H1 (cell line): Measurements from ENCODE around the gene ADAM12. TPM values are rescaled to one million over a fixed set of nuclear protein-coding genes. Genes with fewer than 3 reads are reported as not detected.

Experiments
- CTCF ChIA-PET: fragments of 300-600 bp; sonication (Branson Sonifier 250); formaldehyde crosslinking; loops from one replicate; lab custom pipeline; 2021; ENCODE audit not compliant: partially characterized antibody; lab: Charles Lee
- POLR2A ChIA-PET: fragments of 300-600 bp; sonication (Branson Sonifier 250); formaldehyde crosslinking; loops from one replicate; lab custom pipeline; 2021; ENCODE audit warnings: inconsistent platforms; ENCODE audit not compliant: partially characterized antibody; lab: Charles Lee
- DNase-seq, 2 experiments: peaks; one replicate each; pipeline versions ENCODE4 v3.0.0 to v3.0.0-alpha.2; 2010 to 2022; ENCODE audit warnings: low spot score in 2 of 2, low read depth in 1 of 2, mixed read lengths in 1 of 2
- FAIRE-seq: peaks from 2 replicates; lab custom pipeline; 2011; peaks lifted over from hg19 to GRCh38; lab: Jason Lieb, UNC
- H2AFZ ChIP-seq: 2 replicates; pipeline ENCODE4 v1.8.1; 2012; ENCODE audit warnings: low read length, inconsistent platforms
- H2AK5ac ChIP-seq: 2 replicates; pipeline ENCODE4 v1.6.1; 2013; ENCODE audit warnings: low read depth, low read length
- H2BK120ac ChIP-seq: replicated peaks from 2 replicates; pipeline ENCODE3; 2013; ENCODE audit warnings: low read depth, low read length, inconsistent platforms
- H2BK12ac ChIP-seq: 2 replicates; pipeline ENCODE4 v1.6.1; 2013; ENCODE audit warnings: low read depth, low read length
- H2BK15ac ChIP-seq: 2 replicates; pipeline ENCODE4 v1.6.1; 2013; ENCODE audit warnings: low read length
- H2BK20ac ChIP-seq: 2 replicates; pipeline ENCODE4 v1.6.1; 2013; ENCODE audit warnings: low read length
- H2BK5ac ChIP-seq: 2 replicates; pipeline ENCODE4 v1.6.1; 2013; ENCODE audit warnings: low read depth, low read length
- H3K14ac ChIP-seq: 2 replicates; pipeline ENCODE4 v1.6.1; 2013; ENCODE audit warnings: inconsistent platforms; ENCODE audit not compliant: insufficient read length
- H3K18ac ChIP-seq: 2 replicates; pipeline ENCODE4 v1.6.1; 2013; ENCODE audit warnings: low read length; ENCODE audit errors: extremely low read depth
- H3K23ac ChIP-seq: 2 replicates; pipeline ENCODE4 v1.6.1; 2013; ENCODE audit warnings: inconsistent platforms; ENCODE audit not compliant: insufficient read length
- H3K23me2 ChIP-seq: 2 replicates; pipeline ENCODE4 v1.6.1; 2013; ENCODE audit warnings: low read depth, low read length
- H3K27ac ChIP-seq: 2 replicates; pipeline ENCODE4 v1.6.1; 2011; ENCODE audit warnings: low read depth, low read length, inconsistent platforms
- H3K27me3 ChIP-seq, 4 experiments: replicated peaks in 1 of 4; 1 replicate in 1 of 4; 2 replicates in 3 of 4; pipeline versions ENCODE4 v1.6.1 to v1.8.1; 2011 to 2013; ENCODE audit warnings: low read length in 3 of 4, mild to moderate bottlenecking in 3 of 4, inconsistent platforms in 2 of 4, mixed read lengths in 2 of 4, moderate library complexity in 1 of 4; ENCODE audit not compliant: control insufficient read depth in 3 of 4, insufficient read depth in 3 of 4; ENCODE audit errors: extremely low read depth in 1 of 4
- H3K36me3 ChIP-seq, 4 experiments: 2 replicates each; pipeline versions ENCODE4 v1.6.1 to v1.8.1; 2011 to 2013; ENCODE audit warnings: mild to moderate bottlenecking in 4 of 4, low read length in 3 of 4, moderate library complexity in 2 of 4, control low read depth in 1 of 4, inconsistent platforms in 1 of 4; ENCODE audit not compliant: insufficient read depth in 4 of 4, control insufficient read depth in 2 of 4
- H3K4ac ChIP-seq: replicated peaks from 2 replicates; pipeline ENCODE3; 2013; ENCODE audit warnings: low read length, low read depth, mixed read lengths, inconsistent platforms; ENCODE audit not compliant: insufficient read length
- H3K4me1 ChIP-seq, 4 experiments: replicated peaks in 1 of 4; 1 replicate in 1 of 4; 2 replicates in 3 of 4; pipeline versions ENCODE4 v1.6.1 to v1.8.1; 2011 to 2013; ENCODE audit warnings: low read length in 3 of 4, inconsistent platforms in 2 of 4, mixed read lengths in 1 of 4; ENCODE audit not compliant: insufficient read depth in 4 of 4, control insufficient read depth in 3 of 4
- H3K4me2 ChIP-seq, 2 experiments: 2 replicates each; pipeline versions ENCODE4 v1.6.1 to v1.8.1; 2011 to 2013; ENCODE audit warnings: low read depth in 2 of 2, low read length in 2 of 2, control low read depth in 1 of 2, inconsistent platforms in 1 of 2, mild to moderate bottlenecking in 1 of 2; ENCODE audit not compliant: insufficient read depth in 1 of 2
- H3K4me3 ChIP-seq, 4 experiments: fragments of 200-600, 300-600 bp in 1 of 4; sonication (generic), shearing (Covaris generic), sonication (Bioruptor Twin) in 1 of 4; 2 replicates each; pipeline versions ENCODE4 v1.5.1 to v1.8.1; 2011 to 2016; ENCODE audit warnings: low read length in 4 of 4, low read depth in 3 of 4, control low read depth in 2 of 4, inconsistent platforms in 2 of 4, mild to moderate bottlenecking in 2 of 4, mixed read lengths in 1 of 4, moderate library complexity in 1 of 4; ENCODE audit not compliant: insufficient read depth in 2 of 4; ENCODE audit errors: extremely low read depth in 1 of 4
- H3K56ac ChIP-seq: replicated peaks from 2 replicates; pipeline ENCODE3; 2013; ENCODE audit warnings: low read depth, mild to moderate bottlenecking, mixed read lengths, low read length, inconsistent platforms; ENCODE audit not compliant: insufficient read length
- H3K79me1 ChIP-seq: 2 replicates; pipeline ENCODE4 v1.6.1; 2013; ENCODE audit warnings: low read depth, low read length, control low read depth
- H3K79me2 ChIP-seq, 2 experiments: 2 replicates each; pipeline versions ENCODE4 v1.6.1 to v1.8.1; 2012 to 2013; ENCODE audit warnings: low read length in 2 of 2, mild to moderate bottlenecking in 2 of 2, inconsistent platforms in 1 of 2; ENCODE audit not compliant: insufficient read depth in 2 of 2, control insufficient read depth in 1 of 2
- H3K9ac ChIP-seq, 4 experiments: replicated peaks in 1 of 4; 1 replicate in 1 of 4; 2 replicates in 3 of 4; pipeline versions ENCODE4 v1.6.1 to v1.8.1; 2011 to 2013; ENCODE audit warnings: low read depth in 3 of 4, low read length in 3 of 4, control low read depth in 2 of 4, mild to moderate bottlenecking in 2 of 4, moderate library complexity in 2 of 4, inconsistent platforms in 1 of 4; ENCODE audit errors: extremely low read depth in 1 of 4
- H3K9me3 ChIP-seq, 2 experiments: 2 replicates each; pipeline versions ENCODE4 v1.6.1 to v1.8.1; 2012 to 2013; ENCODE audit warnings: mild to moderate bottlenecking in 2 of 2, moderate library complexity in 2 of 2, control low read depth in 1 of 2, inconsistent platforms in 1 of 2, low read depth in 1 of 2, low read length in 1 of 2, mixed read lengths in 1 of 2; ENCODE audit not compliant: insufficient read depth in 2 of 2
- H4K20me1 ChIP-seq, 2 experiments: replicated peaks in 1 of 2; 2 replicates each; pipeline versions ENCODE3 to v1.8.1; 2011 to 2013; ENCODE audit warnings: inconsistent platforms in 2 of 2, low read length in 2 of 2, mild to moderate bottlenecking in 1 of 2; ENCODE audit not compliant: insufficient read depth in 2 of 2, control insufficient read depth in 1 of 2
- H4K5ac ChIP-seq: 2 replicates; pipeline ENCODE4 v1.6.1; 2013; ENCODE audit warnings: low read length, low read depth, mixed read lengths, inconsistent platforms; ENCODE audit not compliant: insufficient read length
- H4K8ac ChIP-seq: 2 replicates; pipeline ENCODE4 v1.8.0; 2013; ENCODE audit warnings: mild to moderate bottlenecking, moderate library complexity, low read length, inconsistent platforms; ENCODE audit not compliant: insufficient read depth; ENCODE audit errors: extremely low read depth
- H4K91ac ChIP-seq: replicated peaks from 2 replicates; pipeline ENCODE3; 2013; ENCODE audit warnings: low read length, mixed read lengths, inconsistent platforms; ENCODE audit not compliant: insufficient read length
- CTBP2 ChIP-seq: IDR thresholded peaks from 2 replicates; pipeline ENCODE4 v1.7.0; 2011; ENCODE audit warnings: borderline replicate concordance, mild to moderate bottlenecking, moderate library complexity, mixed read lengths, low read length; ENCODE audit not compliant: insufficient read depth, insufficient read length
- EZH2 ChIP-seq: fragments of 200-600 bp; sonication (generic); IDR thresholded peaks from 2 replicates; pipeline ENCODE4 v1.7.1; 2012; ENCODE audit warnings: low read depth, mild to moderate bottlenecking, moderate library complexity, low read length, inconsistent platforms; ENCODE audit not compliant: severe bottlenecking
- KDM4A ChIP-seq: IDR thresholded peaks from one replicate; pipeline ENCODE4 v1.7.1; 2012; ENCODE audit warnings: low read depth, mild to moderate bottlenecking, moderate library complexity, low read length, inconsistent platforms; ENCODE audit not compliant: severe bottlenecking
- WGBS, 2 experiments: shearing (Covaris generic) in 1 of 2; methylation state at CpG; one replicate each; pipeline versions ENCODE4 v1.1.6 to v1.1.7; 2013 to 2015; ENCODE audit warnings: low lambda C conversion rate in 2 of 2, mixed read lengths in 2 of 2, inconsistent platforms in 1 of 2, low coverage in 1 of 2, missing lambda C conversion rate in 1 of 2; ENCODE audit not compliant: insufficient replicate concordance in 2 of 2, insufficient coverage in 1 of 2, insufficient read length in 1 of 2; ENCODE audit errors: extremely low coverage in 1 of 2, missing lambda C conversion rate in 1 of 2; 5-methylcytosine and 5-hydroxymethylcytosine counted together
- polyA plus RNA-seq, 7 experiments: library from polyadenylated mRNA; depleted of rRNA in 3 of 7; stranded (reverse) in 5 of 7; unstranded in 2 of 7; fragments of >200 nt in 5 of 7; fragments of 200-250 nt in 2 of 7; gene quantifications; 1 replicate in 5 of 7; 2 replicates in 1 of 7; 4 replicates in 1 of 7; pipeline versions ENCODE4 v1.2.1 to v1.2.3, GENCODE V29; 2011 to 2013; ENCODE audit warnings: missing spikeins in 2 of 7, mixed read lengths in 2 of 7
- total RNA-seq: library from RNA; stranded (reverse); fragmentation: NEBNext Ultra II Directional; extraction: Animal tissue kit (Norgen Biotek cat#: 25700); gene quantifications from 2 replicates; pipeline ENCODE4 v1.2.1, GENCODE V29; 2021

Gene ADAM12
- total and polyA plus RNA-seq, 2 of the 8 experiments (the other 6 are each of a cell fraction or from before 2014, with no cell fraction given): 0.07 to 0.17 TPM

DNA sequence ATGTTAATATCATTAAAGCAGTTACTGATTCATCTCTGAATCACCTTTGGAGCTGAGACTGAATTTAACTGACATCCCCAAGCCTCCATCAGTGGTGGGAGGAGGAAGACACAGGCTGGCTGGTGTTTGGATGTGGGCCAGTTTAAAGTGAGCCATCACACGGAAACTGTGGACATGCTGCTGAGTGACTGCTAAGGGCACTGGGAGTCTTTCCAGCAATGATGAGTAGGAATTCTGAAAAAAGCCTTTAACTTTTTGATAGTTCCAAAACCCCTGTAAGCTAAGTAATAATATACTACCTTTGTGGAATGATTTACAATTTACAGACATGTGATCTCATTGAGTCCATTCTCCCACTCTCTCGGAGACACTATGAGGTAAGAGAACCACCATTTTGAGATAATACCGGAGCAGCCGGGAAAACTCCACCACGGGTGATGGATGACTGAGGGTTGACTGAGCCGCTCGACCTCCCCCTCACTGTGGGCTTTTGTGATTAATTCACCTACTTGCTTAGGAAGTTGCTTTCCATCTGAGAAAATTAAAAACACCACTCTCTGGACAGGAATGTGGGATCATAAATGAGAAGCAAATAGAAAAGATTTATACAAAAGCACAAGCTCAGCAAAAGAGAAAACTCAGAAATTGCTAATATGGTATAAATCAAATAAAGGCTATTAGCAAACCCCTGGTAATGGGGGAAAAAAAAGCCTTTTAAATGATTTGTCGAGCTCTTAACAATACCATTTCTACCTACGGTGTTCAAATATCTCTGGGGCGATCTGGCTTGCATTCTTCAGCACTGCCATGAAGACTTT, 297.2 kb downstream of the ADAM12 start:
- Histone ChIP-seq H3K23ac (no peak overlapping the region), H3K18ac (no peak overlapping the region), H2BK12ac (no peak overlapping the region), H3K36me3 (no peaks in the 10 kb centered on the region), H2AK5ac (no peak overlapping the region), H4K20me1 (no peaks in the 10 kb centered on the region), H2BK20ac (no peak overlapping the region), H3K27me3 (no peaks in the 10 kb centered on the region), H4K5ac (no peak overlapping the region), H3K79me2 (no peaks in the 10 kb centered on the region), H3K4me1 (no peaks in the 10 kb centered on the region), H2AFZ (no peak overlapping the region), H3K9ac (no peak overlapping the region), H3K23me2 (no peaks in the 10 kb centered on the region), H2BK120ac (no peak overlapping the region), H3K79me1 (no peaks in the 10 kb centered on the region), H4K8ac (no peak overlapping the region), H2BK5ac (no peak overlapping the region), H3K56ac (no peak overlapping the region), H3K4me3 (no peak overlapping the region), H3K27ac (no peak overlapping the region), H3K9me3 (no peaks in the 10 kb centered on the region), H3K4me2 (no peak overlapping the region), H3K4ac (no peak overlapping the region), H3K14ac (no peak overlapping the region), H4K91ac (no peak overlapping the region), H2BK15ac (no peak overlapping the region)
- DNase-seq: no peak
- FAIRE-seq: no peak
- ChIA-PET CTCF (interaction anchor here (1.8 kb wide), 1 partner anchor 109 kb away, joined by 4 read pairs; no protein-coding TSS in a partner anchor), POLR2A (interaction anchor here (0.6 kb wide), 1 partner anchor 22 kb away, joined by 3 read pairs; no protein-coding TSS in a partner anchor)
- 94% methylated on average over 10 of the region's 10 CpGs; no CpG with 5 or more reads in 1 of the 2 experiments for WGBS, 2 experiments
- TF ChIP-seq CTBP2: no peak
- TF ChIP-seq KDM4A: no peak
- TF ChIP-seq EZH2: no peak
